Urothelium cell line (cell line): ENCODE results near the gene CENATAC.
"Not testable (repeated sequence)": the region's sequence is repeated elsewhere in the genome, so short reads cannot be mapped to it uniquely, and the experiment has no call there.

Experiments
- DNase-seq: peaks from one replicate; pipeline ENCODE4 v3.0.0; 2011; ENCODE audit warnings: low spot score, mixed read lengths
- FAIRE-seq: peaks from 2 replicates; lab custom pipeline; 2011; peaks lifted over from hg19 to GRCh38; lab: Jason Lieb, UNC

Gene CENATAC

GRCh38 chr11:119025978-119026766, 28.2 kb downstream of the CENATAC start:
- DNase-seq (no peak), FAIRE-seq (no peak)

GRCh38 chr11:119026970-119027369, 29.0 kb downstream of the CENATAC start:
- DNase-seq = no peak
- FAIRE-seq = no peak

GRCh38 chr11:119027561-119028345, 29.8 kb downstream of the CENATAC start:
- DNase-seq (no peak), FAIRE-seq (no peak)

GRCh38 chr11:119028346-119029068, 30.6 kb downstream of the CENATAC start:
- FAIRE-seq (no peak), DNase-seq (no peak)

GRCh38 chr11:119029069-119029339, 31.1 kb downstream of the CENATAC start:
- FAIRE-seq = no peak
- DNase-seq = no peak

- FAIRE-seq (no peak), DNase-seq (no peak)
Observed at GRCh38 chr11:119029340-119030028, 31.5 kb downstream of the CENATAC start.

- DNase-seq = no peak
- FAIRE-seq = no peak
Observed at GRCh38 chr11:119030029-119030328, 32.0 kb downstream of the CENATAC start.

- FAIRE-seq = no peak
- DNase-seq = peak; percentile 96
Observed at GRCh38 chr11:119030329-119031047, 32.5 kb downstream of the CENATAC start, which contains the start of gene SLC37A4. SLC37A4 (minus strand) TSS chr11:119030877.

GRCh38 chr11:119031912-119032280, 34.0 kb downstream of the CENATAC start:
- DNase-seq = no peak
- FAIRE-seq = no peak

GRCh38 chr11:119033421-119033820, 35.5 kb downstream of the CENATAC start:
- not testable (repeated sequence) for DNase-seq, FAIRE-seq

GRCh38 chr11:119034813-119035212, 36.9 kb downstream of the CENATAC start:
- DNase-seq (no peak), FAIRE-seq (no peak)

- DNase-seq (no peak), FAIRE-seq (no peak)
Observed at GRCh38 chr11:119038884-119039283, 40.9 kb downstream of the CENATAC start.

GRCh38 chr11:119039471-119039870, 41.5 kb downstream of the CENATAC start:
- DNase-seq, FAIRE-seq: not testable (repeated sequence)

GRCh38 chr11:119041821-119042514, 44.0 kb downstream of the CENATAC start:
- DNase-seq (no peak), FAIRE-seq (no peak)

GRCh38 chr11:119042927-119043326, 45.0 kb downstream of the CENATAC start:
- FAIRE-seq = no peak

GRCh38 chr11:119044708-119045107, 46.8 kb downstream of the CENATAC start:
- DNase-seq (no peak), FAIRE-seq (no peak)

More at GRCh38 chr11:119042927-119043326, 45.0 kb downstream of the CENATAC start:
- no peak for DNase-seq

- DNase-seq = no peak
- no peak for FAIRE-seq
Observed at GRCh38 chr11:119046489-119046888, 48.6 kb downstream of the CENATAC start.

GRCh38 chr11:119047205-119047604, 49.3 kb downstream of the CENATAC start:
- FAIRE-seq (no peak), DNase-seq (no peak)

- FAIRE-seq (no peak), DNase-seq (no peak)
Observed at GRCh38 chr11:119048644-119049043, 50.7 kb downstream of the CENATAC start.

GRCh38 chr11:119049081-119049480, 51.1 kb downstream of the CENATAC start:
- FAIRE-seq = no peak

More at GRCh38 chr11:119049081-119049480, 51.1 kb downstream of the CENATAC start:
- DNase-seq = no peak
